Activated CD8-positive, alpha-beta T cell treated with anti-CD3 and anti-CD28 coated beads, Interleukin-2, amount 10 ng/mL, durations not matched to agents 7 days and 5 days (primary cell): ENCODE data around the gene STIMATE. TPM values are rescaled to one million over a fixed set of nuclear protein-coding genes. Genes with fewer than 3 reads are reported as not detected.
A peak's percentile ranks its signal among the peaks of the same experiment; 100 is the strongest.

Experiments
- ATAC-seq: fragments of 150-1000 bp; cut with Tn5 transposase; one replicate; pipeline ENCODE4 v1.10.0; 2021; ENCODE audit warnings: moderate library complexity
- CTCF ChIA-PET: fragments of 350-600 bp; sonication (Branson Sonifier 250); formaldehyde crosslinking; loops from one replicate; lab custom pipeline; 2021; ENCODE audit warnings: antibody characterized with exemption; lab: Charles Lee
- POLR2A ChIA-PET: fragments of 350-600 bp; sonication (Branson Sonifier 250); formaldehyde crosslinking; loops from one replicate; lab custom pipeline; 2021; ENCODE audit warnings: antibody characterized with exemption; lab: Charles Lee
- DNase-seq: peaks from one replicate; pipeline ENCODE4 v3.0.0-alpha.2; 2020
- H3K27ac Mint-ChIP-seq: one replicate; pipeline ENCODE4 v1.8.0; 2021; ENCODE audit warnings: mild to moderate bottlenecking, mixed read lengths
- H3K27me3 Mint-ChIP-seq: one replicate; pipeline ENCODE4 v1.8.0; 2021; ENCODE audit warnings: low read depth, mixed read lengths
- H3K36me3 Mint-ChIP-seq: one replicate; pipeline ENCODE4 v1.8.0; 2021; ENCODE audit warnings: low read depth, mixed read lengths
- H3K4me1 Mint-ChIP-seq: one replicate; pipeline ENCODE4 v1.8.0; 2021; ENCODE audit warnings: low read depth, mixed read lengths
- H3K4me3 Mint-ChIP-seq: one replicate; pipeline ENCODE4 v1.8.0; 2021; ENCODE audit warnings: mild to moderate bottlenecking, mixed read lengths
- H3K9me3 Mint-ChIP-seq: one replicate; pipeline ENCODE4 v1.8.0; 2022; ENCODE audit warnings: mixed read lengths; ENCODE audit not compliant: insufficient read depth
- total RNA-seq, 2 experiments: library from RNA; stranded (reverse); gene quantifications; one replicate each; pipeline ENCODE4 v1.2.3, GENCODE V29; 2021

Gene STIMATE
- total RNA-seq, 2 experiments from 2014 or later: 26.5 to 29.9 TPM

- DNase-seq (no peak), ATAC-seq (no peak)
- H3K9me3 Mint-ChIP-seq: peaks cover 6% of the 10 kb centered on the region
- no peak overlapping the region for H3K27ac Mint-ChIP-seq
- no peak overlapping the region for H3K4me3 Mint-ChIP-seq
- peaks cover 7% of the 10 kb centered on the region for H3K4me1 Mint-ChIP-seq
- H3K36me3 Mint-ChIP-seq: peaks cover 19% of the 10 kb centered on the region
- no peaks in the 10 kb centered on the region for H3K27me3 Mint-ChIP-seq
- ChIA-PET CTCF (interaction anchor here (0.6 to 1.4 kb wide), 3 partner anchors 35 to 378 kb away, joined by 3 to 4 read pairs (median 3); no protein-coding TSS in a partner anchor), POLR2A (no interaction called here)
These were observed 16.9 kb downstream of the STIMATE start for GRCh38 chr3:52880474-52880873.

- DNase-seq: no peak
- H3K36me3 Mint-ChIP-seq: peaks cover 15% of the 10 kb centered on the region
- H3K27me3 Mint-ChIP-seq: no peaks in the 10 kb centered on the region
- POLR2A ChIA-PET: no interaction called here
- CTCF ChIA-PET: interaction anchor here (0.8 to 1.4 kb wide), 3 partner anchors 12 to 42 kb away, joined by 3 to 4 read pairs (median 3); no protein-coding TSS in a partner anchor
- peaks cover 3% of the 10 kb centered on the region for H3K9me3 Mint-ChIP-seq
- no peak overlapping the region for H3K4me3 Mint-ChIP-seq
- no peak overlapping the region for H3K27ac Mint-ChIP-seq
- ATAC-seq: no peak
- H3K4me1 Mint-ChIP-seq: peaks cover 12% of the 10 kb centered on the region
These were observed 17.3 kb downstream of the STIMATE start for GRCh38 chr3:52880047-52880446.

GRCh38 chr3:52879581-52879980, 17.8 kb downstream of the STIMATE start:
- Mint-ChIP-seq H3K36me3 (peaks cover 10% of the 10 kb centered on the region), H3K4me1 (peaks cover 16% of the 10 kb centered on the region), H3K27ac (no peak overlapping the region), H3K9me3 (no peaks in the 10 kb centered on the region), H3K4me3 (no peak overlapping the region), H3K27me3 (no peaks in the 10 kb centered on the region)
- ATAC-seq (no peak), DNase-seq (no peak)
- ChIA-PET CTCF (interaction anchor here (0.8 to 1.4 kb wide), 3 partner anchors 13 to 42 kb away, joined by 3 to 4 read pairs (median 3); no protein-coding TSS in a partner anchor), POLR2A (no interaction called here)

- H3K4me1 Mint-ChIP-seq: peaks cover 21% of the 10 kb centered on the region
- POLR2A ChIA-PET: no interaction called here
These were observed 18.3 kb downstream of the STIMATE start for GRCh38 chr3:52879090-52879489.

GRCh38 chr3:52877085-52877484, 20.3 kb downstream of the STIMATE start:
- no peak overlapping the region for H3K27ac Mint-ChIP-seq
- POLR2A ChIA-PET: no interaction called here

More at GRCh38 chr3:52879090-52879489, 18.3 kb downstream of the STIMATE start:
- no peak overlapping the region for H3K27ac Mint-ChIP-seq
- no peaks in the 10 kb centered on the region for H3K27me3 Mint-ChIP-seq
- H3K36me3 Mint-ChIP-seq: peaks cover 9% of the 10 kb centered on the region
- H3K9me3 Mint-ChIP-seq: no peaks in the 10 kb centered on the region
- ATAC-seq (no peak), DNase-seq (no peak)
- CTCF ChIA-PET: interaction anchor here (0.8 to 1.4 kb wide), 2 partner anchors 13 to 34 kb away, joined by 3 to 4 read pairs; no protein-coding TSS in a partner anchor
- H3K4me3 Mint-ChIP-seq: no peak overlapping the region

DNA sequence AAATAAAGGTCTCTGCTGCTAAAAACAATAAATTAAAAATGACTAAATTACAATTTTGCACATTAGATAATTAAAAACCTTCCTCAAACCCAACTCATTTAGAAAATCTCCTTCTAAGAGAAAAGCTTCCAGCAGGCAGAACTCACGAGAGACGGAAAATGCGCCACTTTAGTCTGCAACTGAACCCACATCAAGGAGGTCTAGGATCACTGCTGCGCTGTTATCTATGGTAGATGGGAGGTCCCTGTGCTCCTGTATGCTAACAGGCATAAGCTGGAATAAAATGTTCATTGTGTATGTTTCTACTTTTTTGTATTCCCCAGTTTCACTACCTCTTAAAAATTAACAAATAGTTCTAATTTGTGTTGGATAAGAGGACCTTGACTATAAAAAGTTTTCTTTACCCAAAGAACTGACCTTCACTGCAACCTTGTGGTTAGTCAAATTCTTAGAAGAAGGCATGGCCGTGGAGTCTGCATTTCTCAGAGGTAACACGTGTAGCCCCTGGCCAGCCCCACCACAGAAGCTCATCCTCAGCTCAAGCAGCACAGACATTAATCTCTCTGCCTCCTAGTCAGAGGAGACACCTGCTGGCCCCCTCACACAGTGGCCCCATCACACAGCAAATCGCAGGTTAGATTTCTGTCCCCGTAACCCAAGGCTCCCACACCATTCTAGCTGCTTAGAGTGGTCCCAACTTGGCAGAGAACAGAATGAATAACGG, 22.3 kb downstream of the STIMATE start:
- H3K9me3 Mint-ChIP-seq: no peaks in the 10 kb centered on the region
- H3K36me3 Mint-ChIP-seq: peaks cover 7% of the 10 kb centered on the region
- H3K27ac Mint-ChIP-seq: peak overlapping the region; percentile 10
- peaks cover 47% of the 10 kb centered on the region for H3K4me1 Mint-ChIP-seq
- CTCF ChIA-PET: interaction anchor here (0.9 to 2.2 kb wide), 4 partner anchors 7 to 104 kb away, joined by 3 to 5 read pairs (median 4); partner anchors contain the start of gene NEK4
- H3K4me3 Mint-ChIP-seq: peak overlapping the region; percentile 51
- POLR2A ChIA-PET: no interaction called here
- DNase-seq: no peak
- H3K27me3 Mint-ChIP-seq: no peaks in the 10 kb centered on the region
- ATAC-seq: peak; percentile 59

More at GRCh38 chr3:52877085-52877484, 20.3 kb downstream of the STIMATE start:
- CTCF ChIA-PET: no interaction called here
- H3K4me1 Mint-ChIP-seq: peaks cover 34% of the 10 kb centered on the region
- ATAC-seq (no peak), DNase-seq (no peak)
- no peak overlapping the region for H3K4me3 Mint-ChIP-seq
- H3K27me3 Mint-ChIP-seq: no peaks in the 10 kb centered on the region
- H3K9me3 Mint-ChIP-seq: no peaks in the 10 kb centered on the region
- H3K36me3 Mint-ChIP-seq: peaks cover 9% of the 10 kb centered on the region

DNA sequence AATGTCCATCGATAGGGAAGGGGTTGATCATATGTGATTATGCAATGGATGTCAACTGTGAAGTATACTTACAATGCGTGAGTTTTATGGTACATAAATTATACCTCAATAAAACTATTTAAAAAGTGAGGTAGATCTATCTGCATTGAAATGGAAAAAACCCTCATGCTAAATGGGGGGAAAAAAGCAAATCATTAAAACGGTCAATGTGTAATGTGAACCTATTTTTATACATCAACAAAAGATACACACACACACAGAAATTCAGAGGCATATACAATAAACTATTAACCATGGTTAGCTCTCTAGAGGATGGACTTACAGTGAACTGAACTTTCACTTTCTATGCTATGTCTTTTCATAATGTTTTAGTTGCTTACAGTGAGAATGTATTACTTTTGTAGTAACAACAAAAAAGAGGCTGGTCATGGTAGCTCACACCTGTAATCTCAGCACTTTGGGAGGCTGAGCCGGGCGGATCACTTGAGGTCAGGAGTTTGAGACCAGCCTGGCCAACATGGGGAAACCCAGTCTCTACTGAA, 23.1 kb downstream of the STIMATE start:
- peak overlapping the region; percentile 15 for H3K4me3 Mint-ChIP-seq
- CTCF ChIA-PET: interaction anchor here (1.9 to 2.2 kb wide), 2 partner anchors 8 to 24 kb away, joined by 5 read pairs; no protein-coding TSS in a partner anchor
- peaks cover 48% of the 10 kb centered on the region for H3K4me1 Mint-ChIP-seq
- ATAC-seq (no peak), DNase-seq (no peak)
- H3K9me3 Mint-ChIP-seq: no peaks in the 10 kb centered on the region
- peak overlapping the region; percentile 39 for H3K27ac Mint-ChIP-seq
- no peaks in the 10 kb centered on the region for H3K27me3 Mint-ChIP-seq
- POLR2A ChIA-PET: no interaction called here
- H3K36me3 Mint-ChIP-seq: peaks cover 5% of the 10 kb centered on the region

- ChIA-PET CTCF (interaction anchor here (1.9 to 2.2 kb wide), 2 partner anchors 9 to 23 kb away, joined by 5 read pairs; no protein-coding TSS in a partner anchor), POLR2A (no interaction called here)
- Mint-ChIP-seq H3K27ac (no peak overlapping the region), H3K9me3 (no peaks in the 10 kb centered on the region), H3K27me3 (no peaks in the 10 kb centered on the region), H3K4me1 (peaks cover 48% of the 10 kb centered on the region), H3K36me3 (peaks cover 2% of the 10 kb centered on the region), H3K4me3 (no peak overlapping the region)
- DNase-seq: no peak
- no peak for ATAC-seq
These were observed 23.8 kb downstream of the STIMATE start for GRCh38 chr3:52873433-52874159.

GRCh38 chr3:52872245-52872644, 25.1 kb downstream of the STIMATE start:
- ChIA-PET CTCF (interaction anchor here (0.9 kb wide), 1 partner anchor 63 kb away, joined by 3 read pairs; no protein-coding TSS in a partner anchor), POLR2A (no interaction called here)
- H3K27ac Mint-ChIP-seq: no peak overlapping the region
- DNase-seq (no peak), ATAC-seq (no peak)
- no peaks in the 10 kb centered on the region for H3K27me3 Mint-ChIP-seq
- H3K9me3 Mint-ChIP-seq: no peaks in the 10 kb centered on the region
- no peaks in the 10 kb centered on the region for H3K36me3 Mint-ChIP-seq
- no peak overlapping the region for H3K4me3 Mint-ChIP-seq
- peaks cover 48% of the 10 kb centered on the region for H3K4me1 Mint-ChIP-seq

GRCh38 chr3:52871761-52872160, 25.6 kb downstream of the STIMATE start:
- DNase-seq (no peak), ATAC-seq (no peak)
- H3K4me3 Mint-ChIP-seq: no peak overlapping the region
- no peaks in the 10 kb centered on the region for H3K27me3 Mint-ChIP-seq
- POLR2A ChIA-PET: no interaction called here
- H3K4me1 Mint-ChIP-seq: peaks cover 48% of the 10 kb centered on the region
- H3K36me3 Mint-ChIP-seq: no peaks in the 10 kb centered on the region
- CTCF ChIA-PET: no interaction called here
- no peaks in the 10 kb centered on the region for H3K9me3 Mint-ChIP-seq
- no peak overlapping the region for H3K27ac Mint-ChIP-seq

DNA sequence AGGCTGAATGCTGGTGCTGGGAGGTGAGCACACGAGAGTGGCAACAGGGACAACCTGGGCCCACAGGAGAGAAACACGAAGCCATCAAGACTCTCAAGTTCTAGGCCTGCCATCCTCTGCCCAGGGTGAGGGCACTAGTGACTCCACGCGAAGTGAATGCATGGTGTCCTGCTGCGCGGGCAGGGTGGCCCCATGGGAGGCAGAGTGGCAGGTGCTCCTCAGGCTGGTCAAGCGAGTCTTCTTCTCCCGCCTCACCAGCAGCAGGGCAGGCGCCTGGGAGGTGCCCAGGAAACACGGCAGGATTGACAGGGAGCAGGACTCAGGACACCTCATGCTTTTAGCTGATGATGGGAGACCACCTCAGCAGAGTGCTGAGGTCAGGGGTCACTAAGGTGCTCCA, 26.9 kb downstream of the STIMATE start:
- ATAC-seq (no peak), DNase-seq (no peak)
- no peak overlapping the region for H3K4me3 Mint-ChIP-seq
- no peak overlapping the region for H3K27ac Mint-ChIP-seq
- POLR2A ChIA-PET: no interaction called here
- peaks cover 12% of the 10 kb centered on the region for H3K36me3 Mint-ChIP-seq
- peaks cover 1% of the 10 kb centered on the region for H3K9me3 Mint-ChIP-seq
- no peaks in the 10 kb centered on the region for H3K27me3 Mint-ChIP-seq
- CTCF ChIA-PET: no interaction called here
- peaks cover 40% of the 10 kb centered on the region for H3K4me1 Mint-ChIP-seq
